Gastrocnemius medialis (tissue), 4 donors: ENCODE measurements around the gene METAP1D.

Experiments used
- CTCF ChIP-seq, 5 experiments: fragments of 450-650 bp in 3 of 5; fragments of 200-600 bp in 2 of 5; sonication (generic) in 2 of 5; IDR thresholded peaks in 4 of 5; conservative IDR thresholded peaks in 1 of 5; 1 replicate in 4 of 5; 2 replicates in 1 of 5; pipeline ENCODE4 v1.5.1; 2016 to 2019; ENCODE audit warnings: antibody characterized with exemption in 5 of 5, mild to moderate bottlenecking in 3 of 5, moderate library complexity in 3 of 5
- POLR2A ChIP-seq, 2 donors: fragments of 450-650 bp; IDR thresholded peaks; one replicate each; pipeline ENCODE4 v1.6.1; 2017; ENCODE audit warnings: antibody characterized with exemption in 2 of 2, mild to moderate bottlenecking in 2 of 2, moderate library complexity in 2 of 2

GRCh38 chr2:171986778-171987177, 13.0 kb upstream of the METAP1D start:
- no peak for TF ChIP-seq CTCF (IDR thresholded peaks at IDR 0.05 in 4 of 5, conservative IDR thresholded peaks at IDR 0.05 in 1 of 5)
- no peak for TF ChIP-seq POLR2A (IDR thresholded peaks at IDR 0.05)
